ENCODE results near the gene MRPL28.
"Not testable (repeated sequence)": the region's sequence is repeated elsewhere in the genome, so short reads cannot be mapped to it uniquely, and the experiment has no call there.

MRPL28 gene

GRCh38 chr16:337437-337836 lies 32.9 kb downstream of the MRPL28 start:
- DNase-seq = no peak

GRCh38 chr16:336269-336668 lies 34.1 kb downstream of the MRPL28 start:
- no peak for DNase-seq

- DNase-seq = not testable (repeated sequence)
These were observed 35.3 kb downstream of the MRPL28 start for GRCh38 chr16:334861-335632.

GRCh38 chr16:334164-334832 lies 36.0 kb downstream of the MRPL28 start:
- DNase-seq = not testable (repeated sequence)

GRCh38 chr16:333406-334094 lies 36.8 kb downstream of the MRPL28 start:
- DNase-seq = no peak

DNA sequence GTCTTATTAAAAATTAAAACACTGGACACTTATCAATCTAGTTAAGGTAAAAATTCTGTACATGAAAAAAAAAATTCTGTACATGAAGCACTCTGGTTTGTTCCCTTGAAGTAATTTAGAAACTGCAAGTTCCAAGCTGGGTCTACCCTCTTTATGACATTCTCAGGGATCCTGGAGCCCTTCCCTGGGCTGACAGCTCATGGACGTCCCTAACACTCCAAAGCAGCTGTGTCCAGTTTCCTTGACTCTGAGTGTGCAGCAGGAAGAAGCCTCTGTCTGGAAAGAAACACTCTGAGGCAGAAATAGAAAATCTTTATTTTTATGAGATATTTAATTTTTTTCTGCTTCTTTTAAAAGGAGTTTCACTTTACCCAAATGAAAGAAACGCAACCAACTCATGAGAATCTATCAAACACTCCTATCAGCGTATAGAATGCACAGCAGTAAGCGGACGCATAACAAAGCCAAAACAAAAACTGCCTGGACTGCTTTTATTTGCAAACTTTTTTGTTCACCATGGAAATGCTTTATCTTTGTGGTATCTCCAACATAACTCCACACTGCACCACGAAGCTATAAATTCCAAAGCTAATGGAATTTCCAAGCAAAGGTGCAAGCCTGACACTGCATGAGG lies 39.0 kb downstream of the MRPL28 start:
- DNase-seq = not testable (repeated sequence)

GRCh38 chr16:330741-331140 lies 39.6 kb downstream of the MRPL28 start:
- no peak for DNase-seq

GRCh38 chr16:325375-326145 lies 44.8 kb downstream of the MRPL28 start:
- DNase-seq = no peak

DNA sequence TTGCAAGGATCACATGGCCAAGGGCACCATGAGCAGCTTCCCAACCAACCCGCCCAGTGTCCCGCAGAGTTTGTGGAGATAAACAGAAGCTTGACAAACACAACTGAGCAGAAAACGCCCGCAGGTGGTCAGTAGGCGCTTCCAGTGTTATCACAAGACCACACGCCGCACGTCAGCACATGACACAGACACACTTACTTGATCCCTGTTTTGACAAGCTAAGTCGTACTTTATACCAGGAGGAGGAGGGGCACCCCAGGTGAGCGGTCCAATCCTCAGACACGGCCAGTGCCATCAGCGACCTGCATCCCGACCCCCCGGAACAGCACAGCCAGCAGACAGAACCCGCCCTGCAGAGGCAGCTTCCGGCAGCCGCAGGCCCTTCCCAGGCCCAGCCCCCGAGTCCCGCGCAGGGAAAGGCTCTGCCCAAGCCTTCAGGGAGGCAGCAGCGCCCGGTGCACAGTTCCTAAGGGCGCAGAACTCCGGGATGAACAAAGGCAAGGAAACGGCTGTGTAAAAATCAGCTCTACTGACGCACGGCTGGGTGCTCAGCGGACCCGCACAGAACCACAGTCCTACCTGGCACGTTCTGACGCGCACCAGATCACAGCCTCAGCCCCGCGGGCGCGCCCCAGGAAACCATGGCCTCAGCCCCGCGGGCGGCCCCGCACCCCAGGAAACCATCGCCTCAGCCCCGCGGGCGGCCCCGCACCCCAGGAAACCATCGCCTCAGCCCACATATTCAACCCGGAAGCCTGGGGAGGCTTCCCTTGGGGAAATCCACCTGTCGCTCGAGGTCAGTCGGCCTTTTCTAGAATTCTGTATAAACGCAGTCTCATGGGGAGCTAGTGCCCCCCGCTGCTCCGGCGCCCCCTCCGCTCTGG lies 45.6 kb downstream of the MRPL28 start:
- DNase-seq = no peak

GRCh38 chr16:324201-324450 lies 46.2 kb downstream of the MRPL28 start:
- no peak for DNase-seq

DNA sequence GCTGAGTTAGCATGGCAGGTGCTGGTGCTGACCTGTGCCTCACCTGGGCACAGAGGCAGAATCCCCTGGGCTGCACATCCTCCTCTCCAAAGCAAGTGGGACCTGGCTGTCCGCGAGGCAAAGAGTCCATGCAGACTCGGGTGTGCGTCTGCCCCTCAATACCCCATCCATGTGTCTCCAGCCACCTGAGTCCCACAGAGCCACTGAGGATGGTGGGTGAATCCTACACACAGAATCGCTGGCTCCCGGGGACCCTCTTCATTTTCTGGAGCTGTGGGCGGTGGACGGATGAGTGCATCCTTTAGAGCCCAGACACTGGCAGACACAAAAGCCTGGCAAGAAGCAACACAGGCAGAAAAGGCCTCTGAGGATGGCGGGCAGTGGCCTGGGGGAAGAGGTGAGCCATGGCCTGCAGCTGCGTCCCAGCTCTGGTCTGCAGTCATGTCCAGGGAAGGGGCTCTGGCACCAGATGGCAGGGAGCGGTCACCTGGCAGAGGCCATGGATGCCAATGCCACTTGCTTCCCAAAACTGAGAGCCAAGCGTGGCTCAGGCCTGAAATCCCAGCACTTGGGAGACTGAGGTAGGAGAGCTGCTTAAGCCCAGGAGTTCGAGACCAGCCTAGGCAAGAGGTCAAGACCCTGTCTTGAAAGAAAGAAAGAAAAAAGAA lies 47.7 kb downstream of the MRPL28 start:
- DNase-seq = no peak

DNA sequence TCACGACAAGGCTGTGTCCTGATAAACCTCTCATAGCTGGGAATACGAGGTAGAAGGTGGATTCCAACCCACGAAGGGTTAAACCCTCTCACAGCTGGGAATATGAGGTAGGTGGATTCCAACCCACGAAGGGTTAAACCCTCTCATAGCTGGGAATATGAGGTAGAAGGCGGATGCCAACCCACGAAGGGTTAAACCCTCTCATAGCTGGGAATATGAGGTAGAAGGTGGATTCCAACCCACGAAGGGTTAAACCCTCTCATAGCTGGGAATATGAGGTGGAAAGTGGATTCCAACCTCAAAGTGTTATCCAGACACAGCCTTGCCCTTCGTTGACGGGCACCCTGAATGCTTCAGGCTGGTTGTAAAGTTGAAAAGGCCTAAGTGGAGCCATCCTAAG lies 48.8 kb downstream of the MRPL28 start:
- DNase-seq = no peak

DNA sequence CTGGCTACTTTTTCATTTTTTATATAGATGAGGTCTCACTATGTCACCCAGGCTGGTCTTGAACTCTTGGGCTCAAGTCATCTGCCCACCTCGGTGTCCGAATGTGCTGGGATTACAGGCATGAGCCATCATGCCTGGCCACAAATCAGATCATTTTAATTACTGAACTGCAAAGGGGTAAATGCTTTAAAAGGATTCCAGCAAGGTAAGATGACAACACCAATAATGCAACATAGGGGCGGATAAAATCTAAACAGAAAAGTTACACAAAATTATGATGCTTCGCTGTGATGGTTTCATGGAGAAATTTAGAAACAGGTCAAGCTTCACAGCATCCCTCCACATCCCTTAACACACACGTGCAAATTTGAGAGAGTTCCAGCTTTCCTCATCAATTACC lies 50.1 kb downstream of the MRPL28 start:
- no peak for DNase-seq

DNA sequence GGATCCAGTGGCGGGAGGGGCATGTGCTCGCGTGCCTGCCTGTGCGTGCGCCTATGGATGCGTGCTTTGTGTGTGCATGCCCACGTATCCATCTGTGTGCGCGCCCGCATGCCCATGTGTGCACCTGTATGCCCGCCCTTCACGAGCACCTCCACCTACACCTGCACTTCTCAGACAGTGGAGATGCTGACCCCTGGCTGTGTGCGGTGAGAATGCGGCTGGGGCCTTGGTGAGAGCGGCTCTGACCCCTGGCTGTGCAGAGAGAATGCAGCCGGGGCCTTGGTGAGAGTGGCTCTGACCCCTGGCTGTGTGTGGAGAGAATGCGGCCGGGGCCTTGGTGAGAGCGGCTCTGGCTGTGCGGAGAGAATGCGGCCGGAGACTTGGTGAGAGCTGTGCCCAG lies 51.7 kb downstream of the MRPL28 start:
- no peak for DNase-seq

DNA sequence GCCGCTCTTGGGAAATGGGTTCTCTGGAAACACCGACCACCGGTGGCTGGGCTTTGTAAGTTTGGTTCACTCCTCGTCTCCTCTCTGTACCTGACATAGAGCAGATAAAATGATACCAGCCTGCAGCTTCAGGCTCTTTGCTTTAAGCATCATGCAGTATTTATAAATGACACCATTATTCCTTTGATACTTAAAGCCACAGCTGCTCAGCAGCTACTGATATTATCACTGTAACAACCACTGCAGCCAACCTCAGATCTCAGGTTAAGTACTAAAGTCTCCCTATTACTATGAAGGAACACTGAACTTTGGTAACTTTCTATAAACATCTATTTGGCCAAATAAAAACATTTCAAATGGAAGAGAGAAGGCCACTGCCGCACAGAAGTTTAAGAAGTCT lies 52.8 kb downstream of the MRPL28 start:
- no peak for DNase-seq

Data from NCI-H526 treated with DMSO at 0.1 percent for 48 hours (cell line).